ENCODE measurements around the gene MYO18A.
A peak's percentile ranks its signal among the peaks of the same experiment; 100 is the strongest.
"Not testable (repeated sequence)": the region's sequence is repeated elsewhere in the genome, so short reads cannot be mapped to it uniquely, and the experiment has no call there.

The MYO18A gene

DNA sequence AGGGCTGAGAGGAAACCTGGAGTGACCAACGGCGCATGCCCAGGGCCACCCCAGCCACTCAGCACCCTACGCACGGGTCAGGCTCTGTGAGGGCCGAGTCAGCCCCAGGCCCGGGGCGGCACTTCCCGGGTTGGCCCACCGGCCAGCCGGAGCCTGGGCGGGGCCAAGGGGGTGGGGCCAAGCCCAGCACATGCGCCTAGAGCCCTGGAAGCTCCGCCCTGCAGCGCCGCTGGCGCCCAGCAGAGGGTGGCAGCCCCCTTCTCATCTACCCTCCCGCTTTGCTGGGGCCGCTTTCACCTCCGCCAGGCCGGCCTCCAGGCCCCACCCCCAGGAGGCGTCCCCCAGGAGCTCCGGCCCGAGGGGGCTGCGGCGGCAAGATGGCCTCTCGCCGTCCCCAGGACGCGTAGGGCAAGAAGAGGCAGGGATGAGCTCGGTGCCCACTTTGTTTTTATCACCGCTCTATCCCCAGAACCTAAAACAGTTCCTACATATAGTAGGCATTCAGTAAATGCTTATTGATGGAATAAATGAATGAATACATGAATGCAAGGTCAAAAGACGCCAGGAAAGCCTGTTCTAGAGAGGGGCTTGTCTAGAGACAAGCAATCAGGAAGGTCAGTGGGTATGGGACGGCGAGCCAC lies 31.3 kb downstream of the MYO18A start:
- Histone ChIP-seq H3K27me3 (ENCODE audit: control insufficient read depth in 1 of 2, insufficient read depth in 1 of 2, low read length in 2 of 2) (no peaks in the 10 kb centered on the region), H2BK12ac (ENCODE audit: low read length in 2 of 2) (peak overlapping the region; percentile 69 to 80)

GRCh38 chr17:29148257-29148789 lies 31.9 kb downstream of the MYO18A start:
- H2BK5ac ChIP-seq (ENCODE audit: low read depth, low read length, poor library complexity, severe bottlenecking) = no peak overlapping the region
- peak overlapping the region; percentile 76 for H4K8ac ChIP-seq (ENCODE audit: low read length)
- peak overlapping the region in 1 of 2 experiments; percentile 82 for H3K4me3 ChIP-seq (ENCODE audit: insufficient read depth in 1 of 2, low read depth in 1 of 2, low read length in 2 of 2)
- peak overlapping the region; percentile 31 for H4K91ac ChIP-seq (ENCODE audit: low read length)
- H3K79me1 ChIP-seq (replicated peaks; ENCODE audit: low read length, poor library complexity, severe bottlenecking) = peaks cover 27% of the 10 kb centered on the region
- H3K4ac ChIP-seq (ENCODE audit: low read depth in 1 of 2, low read length in 2 of 2) = peak overlapping the region in 1 of 2 experiments; percentile 77
- 81% methylated on average over 5 of the region's 5 CpGs for WGBS
- H3K18ac ChIP-seq (ENCODE audit: low read depth in 1 of 2, low read length in 2 of 2) = peak overlapping the region in 1 of 2 experiments; percentile 18
- peak overlapping the region; percentile 29 for H2AFZ ChIP-seq (ENCODE audit: low read depth, low read length)
- peaks cover 0 to 3% of the 10 kb centered on the region in 2 experiments for H3K36me3 ChIP-seq (ENCODE audit: control insufficient read depth in 1 of 2, insufficient read depth in 2 of 2, low read depth in 1 of 2, low read length in 2 of 2)
- peak overlapping the region; percentile 89 for H3K9ac ChIP-seq (ENCODE audit: low read length)
- H2AK5ac ChIP-seq (ENCODE audit: low read length, severe bottlenecking) = peak overlapping the region; percentile 73
- H3K9me3 ChIP-seq (ENCODE audit: control insufficient read depth, low read length) = no peaks in the 10 kb centered on the region
- peak overlapping the region; percentile 31 for H3K27ac ChIP-seq (ENCODE audit: low read length, poor library complexity, severe bottlenecking)
- H3K23ac ChIP-seq (ENCODE audit: low read length in 2 of 2) = no peak overlapping the region
- H2BK12ac ChIP-seq (ENCODE audit: low read length in 2 of 2) = peak overlapping the region; percentile 69 to 86
- no peak overlapping the region for H2BK15ac ChIP-seq (ENCODE audit: low read depth, poor library complexity, severe bottlenecking)
- H3K27me3 ChIP-seq (ENCODE audit: control insufficient read depth in 1 of 2, insufficient read depth in 1 of 2, low read length in 2 of 2) = no peaks in the 10 kb centered on the region
- no peak overlapping the region for H2BK120ac ChIP-seq (ENCODE audit: low read depth, low read length)
- peak overlapping the region; percentile 56 for H3K4me2 ChIP-seq (ENCODE audit: low read length, poor library complexity, severe bottlenecking)
- no peak for DNase-seq
- peaks cover 29% of the 10 kb centered on the region for H3K4me1 ChIP-seq (ENCODE audit: control insufficient read depth, insufficient read depth, low read depth, low read length)
- H3K14ac ChIP-seq (ENCODE audit: low read length in 2 of 2) = no peak overlapping the region

More for the DNA sequence above, 31.3 kb downstream of the MYO18A start:
- H2AFZ ChIP-seq (ENCODE audit: low read depth, low read length) = peak overlapping the region; percentile 29
- no peaks in the 10 kb centered on the region for H3K9me3 ChIP-seq (ENCODE audit: control insufficient read depth, low read length)
- H3K4me3 ChIP-seq (ENCODE audit: insufficient read depth in 1 of 2, low read depth in 1 of 2, low read length in 2 of 2) = peak overlapping the region in 1 of 2 experiments; percentile 82
- H3K18ac ChIP-seq (ENCODE audit: low read depth in 1 of 2, low read length in 2 of 2) = peak overlapping the region; percentile 73 to 85
- DNase-seq = peak; percentile 93
- peak overlapping the region in 1 of 2 experiments; percentile 92 for H3K14ac ChIP-seq (ENCODE audit: low read length in 2 of 2)
- peak overlapping the region; percentile 89 for H3K9ac ChIP-seq (ENCODE audit: low read length)
- peak overlapping the region; percentile 31 for H3K27ac ChIP-seq (ENCODE audit: low read length, poor library complexity, severe bottlenecking)
- WGBS = 6% methylated on average over 32 of the region's 34 CpGs
- peak overlapping the region; percentile 7 to 66 for H3K4ac ChIP-seq (ENCODE audit: low read depth in 1 of 2, low read length in 2 of 2)
- peak overlapping the region; percentile 56 for H3K4me2 ChIP-seq (ENCODE audit: low read length, poor library complexity, severe bottlenecking)
- peak overlapping the region; percentile 39 for H2BK120ac ChIP-seq (ENCODE audit: low read depth, low read length)
- H3K4me1 ChIP-seq (ENCODE audit: control insufficient read depth, insufficient read depth, low read depth, low read length) = peaks cover 28% of the 10 kb centered on the region
- H4K91ac ChIP-seq (ENCODE audit: low read length) = peak overlapping the region; percentile 73
- peaks cover 0 to 4% of the 10 kb centered on the region in 2 experiments for H3K36me3 ChIP-seq (ENCODE audit: control insufficient read depth in 1 of 2, insufficient read depth in 2 of 2, low read depth in 1 of 2, low read length in 2 of 2)
- peak overlapping the region; percentile 76 for H4K8ac ChIP-seq (ENCODE audit: low read length)
- H2BK15ac ChIP-seq (ENCODE audit: low read depth, poor library complexity, severe bottlenecking) = no peak overlapping the region
- peaks cover 27% of the 10 kb centered on the region for H3K79me1 ChIP-seq (replicated peaks; ENCODE audit: low read length, poor library complexity, severe bottlenecking)
- H2AK5ac ChIP-seq (ENCODE audit: low read length, severe bottlenecking) = peak overlapping the region; percentile 37
- H3K23ac ChIP-seq (ENCODE audit: low read length in 2 of 2) = peak overlapping the region in 1 of 2 experiments; percentile 86
- H2BK5ac ChIP-seq (ENCODE audit: low read depth, low read length, poor library complexity, severe bottlenecking) = no peak overlapping the region

GRCh38 chr17:29147682-29148081 lies 32.5 kb downstream of the MYO18A start:
- no peak overlapping the region for H3K14ac ChIP-seq (ENCODE audit: low read length in 2 of 2)
- no peak overlapping the region for H4K91ac ChIP-seq (ENCODE audit: low read length)
- no peak overlapping the region for H2BK120ac ChIP-seq (ENCODE audit: low read depth, low read length)
- no peak overlapping the region for H3K27ac ChIP-seq (ENCODE audit: low read length, poor library complexity, severe bottlenecking)
- no peak overlapping the region for H2BK12ac ChIP-seq (ENCODE audit: low read length in 2 of 2)
- no peak overlapping the region for H2BK15ac ChIP-seq (ENCODE audit: low read depth, poor library complexity, severe bottlenecking)
- no peak overlapping the region for H2AFZ ChIP-seq (ENCODE audit: low read depth, low read length)
- H3K4me1 ChIP-seq (ENCODE audit: control insufficient read depth, insufficient read depth, low read depth, low read length) = peaks cover 30% of the 10 kb centered on the region
- no peak overlapping the region for H2BK5ac ChIP-seq (ENCODE audit: low read depth, low read length, poor library complexity, severe bottlenecking)
- no peaks in the 10 kb centered on the region for H3K9me3 ChIP-seq (ENCODE audit: control insufficient read depth, low read length)
- no peak overlapping the region for H3K4me3 ChIP-seq (ENCODE audit: insufficient read depth in 1 of 2, low read depth in 1 of 2, low read length in 2 of 2)
- no peak overlapping the region for H2AK5ac ChIP-seq (ENCODE audit: low read length, severe bottlenecking)
- no peak overlapping the region for H3K23ac ChIP-seq (ENCODE audit: low read length in 2 of 2)
- DNase-seq = no peak
- no peaks in the 10 kb centered on the region for H3K27me3 ChIP-seq (ENCODE audit: control insufficient read depth in 1 of 2, insufficient read depth in 1 of 2, low read length in 2 of 2)
- H3K4ac ChIP-seq (ENCODE audit: low read depth in 1 of 2, low read length in 2 of 2) = no peak overlapping the region
- H3K9ac ChIP-seq (ENCODE audit: low read length) = peak overlapping the region; percentile 14
- H4K8ac ChIP-seq (ENCODE audit: low read length) = no peak overlapping the region
- no peak overlapping the region for H3K18ac ChIP-seq (ENCODE audit: low read depth in 1 of 2, low read length in 2 of 2)
- H3K36me3 ChIP-seq (ENCODE audit: control insufficient read depth in 1 of 2, insufficient read depth in 2 of 2, low read depth in 1 of 2, low read length in 2 of 2) = peaks cover 0 to 3% of the 10 kb centered on the region in 2 experiments
- peaks cover 25% of the 10 kb centered on the region for H3K79me1 ChIP-seq (replicated peaks; ENCODE audit: low read length, poor library complexity, severe bottlenecking)
- WGBS = 91% methylated on average over 3 of the region's 4 CpGs
- H3K4me2 ChIP-seq (ENCODE audit: low read length, poor library complexity, severe bottlenecking) = no peak overlapping the region

DNA sequence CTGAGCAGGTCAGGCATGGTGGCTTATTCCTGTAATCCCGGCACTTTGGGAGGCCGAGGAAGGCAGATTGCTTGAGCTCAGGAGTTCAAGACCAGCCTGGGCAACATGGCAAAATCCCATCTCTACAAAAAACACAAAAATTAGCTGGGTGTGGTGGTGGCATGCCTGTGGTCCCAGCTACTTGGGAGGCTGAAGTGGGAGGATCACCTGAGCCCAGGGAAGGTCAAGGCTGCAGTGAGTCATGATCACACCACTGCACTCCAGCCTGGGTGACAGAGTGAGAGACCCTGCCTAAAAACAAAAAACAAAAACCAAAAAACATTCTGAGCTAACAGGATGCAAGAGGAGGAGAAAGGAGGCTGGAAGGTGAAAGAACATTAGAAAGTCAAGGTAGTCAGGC lies 33.0 kb downstream of the MYO18A start:
- H2BK15ac ChIP-seq (ENCODE audit: low read depth, poor library complexity, severe bottlenecking); H4K8ac ChIP-seq (ENCODE audit: low read length); H3K9me3 ChIP-seq (ENCODE audit: control insufficient read depth, low read length); H3K27ac ChIP-seq (ENCODE audit: low read length, poor library complexity, severe bottlenecking); H2BK12ac ChIP-seq (ENCODE audit: low read length in 2 of 2); H3K4me2 ChIP-seq (ENCODE audit: low read length, poor library complexity, severe bottlenecking); H2BK5ac ChIP-seq (ENCODE audit: low read depth, low read length, poor library complexity, severe bottlenecking); H2AK5ac ChIP-seq (ENCODE audit: low read length, severe bottlenecking); H3K18ac ChIP-seq (ENCODE audit: low read depth in 1 of 2, low read length in 2 of 2); H3K27me3 ChIP-seq (ENCODE audit: control insufficient read depth in 1 of 2, insufficient read depth in 1 of 2, low read length in 2 of 2); H3K36me3 ChIP-seq (ENCODE audit: control insufficient read depth in 1 of 2, insufficient read depth in 2 of 2, low read depth in 1 of 2, low read length in 2 of 2); H3K4me3 ChIP-seq (ENCODE audit: insufficient read depth in 1 of 2, low read depth in 1 of 2, low read length in 2 of 2); H3K4ac ChIP-seq (ENCODE audit: low read depth in 1 of 2, low read length in 2 of 2); H3K23ac ChIP-seq (ENCODE audit: low read length in 2 of 2); H2BK120ac ChIP-seq (ENCODE audit: low read depth, low read length); H4K91ac ChIP-seq (ENCODE audit: low read length); DNase-seq; H2AFZ ChIP-seq (ENCODE audit: low read depth, low read length); H3K14ac ChIP-seq (ENCODE audit: low read length in 2 of 2): not testable (repeated sequence)
- H3K9ac ChIP-seq (ENCODE audit: low read length) = peak overlapping the region; percentile 14
- peaks cover 25% of the 10 kb centered on the region for H3K79me1 ChIP-seq (replicated peaks; ENCODE audit: low read length, poor library complexity, severe bottlenecking)
- no CpG with 5 or more reads among the region's 2 CpGs for WGBS
- H3K4me1 ChIP-seq (ENCODE audit: control insufficient read depth, insufficient read depth, low read depth, low read length) = peaks cover 31% of the 10 kb centered on the region

Measured in mesenchymal stem cell (in vitro differentiated cells and primary cell).